ENCODE data around the gene TPO.

The TPO gene

GRCh38 chr2:1483551-1483950 is 70.3 kb downstream of the TPO start:
- Histone ChIP-seq H3K36me3 (no peaks in the 10 kb centered on the region), H3K9me3 (no peaks in the 10 kb centered on the region), H3K27ac (no peak overlapping the region), H3K27me3 (peaks cover 0 to 6% of the 10 kb centered on the region in 2 donors), H3K4me1 (no peaks in the 10 kb centered on the region), H3K4me3 (no peak overlapping the region)
- intact Hi-C loops (cut with DNase I; ENCODE audit: low total_unique reads) = no loop called here
- DNase-seq = no peak
- TF ChIP-seq CTCF (IDR thresholded peaks at IDR 0.05) = no peak

- Histone ChIP-seq H3K4me3 (no peak overlapping the region), H3K27me3 (peaks cover 0 to 7% of the 10 kb centered on the region in 2 donors), H3K9me3 (no peaks in the 10 kb centered on the region), H3K36me3 (no peaks in the 10 kb centered on the region), H3K4me1 (no peaks in the 10 kb centered on the region), H3K27ac (no peak overlapping the region)
- no peak for TF ChIP-seq CTCF (IDR thresholded peaks at IDR 0.05)
- intact Hi-C loops (cut with DNase I; ENCODE audit: low total_unique reads) = no loop called here
- DNase-seq = no peak
Measured at GRCh38 chr2:1484131-1484884, 71.0 kb downstream of the TPO start.

- Histone ChIP-seq H3K27me3 (peaks cover 0 to 7% of the 10 kb centered on the region in 2 donors), H3K4me1 (no peaks in the 10 kb centered on the region), H3K4me3 (no peak overlapping the region), H3K36me3 (no peaks in the 10 kb centered on the region), H3K9me3 (no peaks in the 10 kb centered on the region), H3K27ac (no peak overlapping the region)
- DNase-seq = no peak
- intact Hi-C loops (cut with DNase I; ENCODE audit: low total_unique reads) = no loop called here
- no peak for TF ChIP-seq CTCF (IDR thresholded peaks at IDR 0.05)
Measured at GRCh38 chr2:1486670-1487069, 73.4 kb downstream of the TPO start.

- Histone ChIP-seq H3K4me3 (no peak overlapping the region), H3K27me3 (peaks cover 0 to 7% of the 10 kb centered on the region in 2 donors), H3K27ac (no peak overlapping the region), H3K9me3 (no peaks in the 10 kb centered on the region), H3K4me1 (no peaks in the 10 kb centered on the region), H3K36me3 (no peaks in the 10 kb centered on the region)
- no peak for DNase-seq
- TF ChIP-seq CTCF (IDR thresholded peaks at IDR 0.05) = no peak
- intact Hi-C loops (cut with DNase I; ENCODE audit: low total_unique reads) = no loop called here
Measured at GRCh38 chr2:1487758-1488157, 74.5 kb downstream of the TPO start.

DNA sequence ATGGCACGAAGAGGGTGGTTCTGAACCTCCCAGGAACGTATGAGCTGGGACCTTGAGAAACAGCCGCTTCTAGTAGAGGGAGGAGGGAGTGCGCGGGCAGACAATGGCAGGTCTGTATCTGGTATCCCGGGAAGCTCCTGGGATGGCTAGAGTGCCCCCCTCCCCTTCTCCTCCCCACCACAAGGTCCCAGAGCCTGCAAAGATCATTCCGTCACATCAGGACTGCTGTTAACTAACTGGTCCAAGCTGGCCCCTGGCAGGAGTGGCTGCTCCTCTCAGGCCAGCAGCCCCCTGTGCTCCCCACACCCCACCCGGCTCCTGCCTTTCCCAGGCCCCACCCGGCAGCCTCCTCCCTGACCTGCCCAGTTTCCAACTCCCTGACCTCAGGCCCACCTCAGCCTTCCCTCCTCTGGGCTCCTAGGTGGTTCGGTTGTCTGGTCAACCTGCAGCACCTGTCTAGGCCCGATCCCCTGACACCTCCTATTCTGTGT is 75.0 kb downstream of the TPO start:
- TF ChIP-seq CTCF (IDR thresholded peaks at IDR 0.05) = no peak
- no peaks in the 10 kb centered on the region for H3K4me1 ChIP-seq
- H3K27me3 ChIP-seq = peaks cover 0 to 7% of the 10 kb centered on the region in 2 donors
- no peak overlapping the region for H3K27ac ChIP-seq
- intact Hi-C loops (cut with DNase I; ENCODE audit: low total_unique reads) = no loop called here
- H3K36me3 ChIP-seq = no peaks in the 10 kb centered on the region
- H3K4me3 ChIP-seq = no peak overlapping the region
- DNase-seq = no peak
- H3K9me3 ChIP-seq = no peaks in the 10 kb centered on the region
